Activated naive CD4-positive, alpha-beta T cell treated with anti-CD3 and anti-CD28 coated beads, Interleukin-2, amount 50 U/mL, for 72 hours (primary cell): ENCODE measurements around the gene ESRRB. TPM values are rescaled to one million over a fixed set of nuclear protein-coding genes. Genes with fewer than 3 reads are reported as not detected.

Experiments
- ATAC-seq, 2 donors: fragments of 150-1000 bp; cut with Tn5 transposase; 2 replicates each; pipeline ENCODE4 v1.10.0; 2021; ENCODE audit warnings: mild to moderate bottlenecking in 2 of 2, moderate library complexity in 2 of 2
- DNase-seq, 2 donors: peaks; one replicate each; pipeline ENCODE4 v3.0.0; 2021 to 2022; ENCODE audit warnings: low spot score in 2 of 2
- H3K27ac Mint-ChIP-seq, 2 donors: one replicate each; pipeline ENCODE4 v1.8.0; 2022; ENCODE audit warnings: mild to moderate bottlenecking in 2 of 2, mixed read lengths in 2 of 2
- H3K36me3 Mint-ChIP-seq, 2 donors: one replicate each; pipeline ENCODE4 v1.8.0; 2022; ENCODE audit warnings: mixed read lengths in 2 of 2
- H3K9me3 Mint-ChIP-seq, 2 donors: one replicate each; pipeline ENCODE4 v1.8.0; 2022; ENCODE audit warnings: mixed read lengths in 2 of 2
- total RNA-seq, 2 donors: library from RNA; stranded (reverse); gene quantifications; one replicate each; pipeline ENCODE4 v1.2.3, GENCODE V29; 2022

ESRRB gene
- total RNA-seq, 2 donors from 2014 or later, result 0.21 to 0.39 TPM

DNA sequence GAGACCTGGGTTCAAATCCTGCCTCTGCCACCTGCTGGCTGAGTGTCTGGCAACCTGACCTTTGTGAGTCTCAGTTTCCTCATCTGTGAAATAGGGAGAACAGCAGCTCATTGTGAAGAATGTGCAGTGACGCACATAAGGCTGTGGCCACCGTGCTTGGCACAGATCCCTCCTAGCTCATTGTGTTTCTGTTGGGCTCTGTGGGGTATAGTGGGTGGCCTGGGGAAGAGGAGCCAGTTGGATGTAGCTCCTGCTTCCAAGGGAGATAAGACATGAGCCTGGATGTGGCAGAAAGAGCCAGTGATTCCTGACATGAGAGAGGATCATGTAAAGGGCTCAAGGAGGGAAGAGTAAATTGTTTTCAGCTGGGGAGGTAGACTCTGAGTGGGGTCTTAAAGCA, 120.0 kb downstream of the ESRRB start:
- no peaks in the 10 kb centered on the region for H3K36me3 Mint-ChIP-seq
- H3K27ac Mint-ChIP-seq, result no peak overlapping the region
- ATAC-seq (no peak), DNase-seq (no peak)
- H3K9me3 Mint-ChIP-seq, result no peaks in the 10 kb centered on the region

DNA sequence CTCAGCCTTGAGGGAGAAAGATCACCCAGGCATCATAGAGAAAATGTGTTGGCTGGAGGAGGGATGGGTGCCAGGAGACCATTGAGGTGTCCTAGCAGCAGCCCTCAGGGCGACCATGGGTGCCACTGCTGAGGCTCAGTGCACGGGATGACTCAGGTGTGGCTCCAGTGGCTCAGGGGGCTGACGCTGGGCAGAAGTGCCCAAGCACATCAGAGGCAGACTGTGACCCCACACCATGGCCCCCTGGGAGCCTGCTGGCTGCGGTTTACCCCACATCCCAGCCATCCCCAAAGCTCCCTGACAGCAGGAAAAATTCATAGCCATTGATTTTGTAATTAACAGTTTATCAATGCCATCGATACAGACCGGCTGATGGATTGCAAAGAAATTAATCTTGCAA, 120.7 kb downstream of the ESRRB start:
- no peaks in the 10 kb centered on the region for H3K36me3 Mint-ChIP-seq
- DNase-seq (no peak), ATAC-seq (no peak)
- H3K9me3 Mint-ChIP-seq, result no peaks in the 10 kb centered on the region
- H3K27ac Mint-ChIP-seq, result no peak overlapping the region

GRCh38 chr14:76497550-76498462, 121.9 kb downstream of the ESRRB start:
- ATAC-seq (no peak), DNase-seq (no peak)
- Mint-ChIP-seq H3K27ac (no peak overlapping the region), H3K9me3 (no peaks in the 10 kb centered on the region), H3K36me3 (no peaks in the 10 kb centered on the region)

DNA sequence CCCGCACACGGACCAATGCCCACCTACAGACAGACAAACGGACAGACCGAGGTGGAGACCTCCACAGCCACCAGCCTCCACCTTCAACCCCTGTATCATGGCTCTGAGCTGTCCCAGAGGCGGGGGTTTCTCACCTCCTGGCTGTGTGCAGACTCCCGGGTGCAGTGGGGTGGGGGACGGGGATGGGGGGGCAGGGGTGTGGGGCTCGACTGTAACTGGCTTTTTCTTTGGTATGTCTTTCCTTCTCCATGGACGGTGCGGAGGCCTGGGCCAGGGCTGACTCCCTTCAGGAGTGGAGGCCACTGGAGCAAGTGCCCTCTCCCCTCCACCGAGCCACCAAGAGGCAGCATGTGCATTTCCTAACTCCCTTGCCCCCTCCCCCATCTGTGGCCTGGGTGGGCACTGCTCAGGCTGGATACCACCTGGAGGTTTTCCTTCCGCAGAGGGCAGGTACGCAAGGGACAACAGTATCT, 122.6 kb downstream of the ESRRB start:
- Mint-ChIP-seq H3K9me3 (no peaks in the 10 kb centered on the region), H3K27ac (no peak overlapping the region), H3K36me3 (no peaks in the 10 kb centered on the region)
- DNase-seq (no peak), ATAC-seq (no peak)

- DNase-seq, result no peak
- no peak for ATAC-seq
- Mint-ChIP-seq H3K36me3 (no peaks in the 10 kb centered on the region), H3K9me3 (no peaks in the 10 kb centered on the region), H3K27ac (no peak overlapping the region)
These were observed 123.0 kb downstream of the ESRRB start for GRCh38 chr14:76498976-76499375.

GRCh38 chr14:76499399-76499798, 123.5 kb downstream of the ESRRB start:
- Mint-ChIP-seq H3K9me3 (no peaks in the 10 kb centered on the region), H3K36me3 (no peaks in the 10 kb centered on the region), H3K27ac (no peak overlapping the region)
- DNase-seq (peak in 1 of 2 donors; percentile 21), ATAC-seq (no peak)

DNA sequence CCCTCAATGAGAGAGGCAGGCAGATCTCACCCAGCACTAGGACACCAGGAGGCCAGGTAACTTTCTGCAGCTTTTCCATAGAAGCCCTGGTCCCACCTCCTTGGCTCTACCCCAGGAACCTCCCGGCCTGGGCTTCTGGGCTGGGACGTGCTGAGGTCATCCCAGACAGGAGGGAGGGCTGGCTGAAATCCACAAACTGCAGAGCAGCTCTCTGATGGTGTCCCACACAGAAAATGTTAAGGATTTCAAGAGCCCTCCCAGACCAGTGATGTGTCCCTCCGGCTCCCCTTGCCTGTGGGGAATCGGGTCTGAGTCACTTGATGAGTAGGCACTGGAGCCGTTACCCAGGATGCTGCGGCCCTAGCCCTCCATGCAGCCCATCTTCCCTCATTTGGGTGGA, 124.1 kb downstream of the ESRRB start:
- Mint-ChIP-seq H3K27ac (no peak overlapping the region), H3K9me3 (no peaks in the 10 kb centered on the region), H3K36me3 (no peaks in the 10 kb centered on the region)
- ATAC-seq, result no peak
- no peak for DNase-seq

DNA sequence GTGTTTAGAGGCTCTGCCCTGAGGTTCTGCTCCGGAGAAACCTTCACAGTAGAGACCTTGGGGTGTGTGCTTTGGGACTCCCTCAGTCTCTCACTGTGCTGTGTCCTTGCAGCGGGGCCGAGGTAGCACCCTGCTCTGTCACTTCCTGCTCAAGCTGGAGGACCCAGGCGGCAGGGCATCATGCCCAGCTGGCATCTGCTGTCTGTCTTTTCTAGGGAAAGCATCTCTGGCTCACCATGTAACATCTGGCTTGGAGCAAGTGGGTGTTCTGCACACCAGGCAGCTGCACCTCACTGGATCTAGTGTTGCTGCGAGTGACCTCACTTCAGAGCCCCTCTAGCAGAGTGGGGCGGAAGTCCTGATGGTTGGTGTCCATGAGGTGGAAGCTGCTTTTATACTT, 124.5 kb downstream of the ESRRB start:
- no peak for DNase-seq
- ATAC-seq, result no peak
- Mint-ChIP-seq H3K27ac (no peak overlapping the region), H3K9me3 (no peaks in the 10 kb centered on the region), H3K36me3 (no peaks in the 10 kb centered on the region)

DNA sequence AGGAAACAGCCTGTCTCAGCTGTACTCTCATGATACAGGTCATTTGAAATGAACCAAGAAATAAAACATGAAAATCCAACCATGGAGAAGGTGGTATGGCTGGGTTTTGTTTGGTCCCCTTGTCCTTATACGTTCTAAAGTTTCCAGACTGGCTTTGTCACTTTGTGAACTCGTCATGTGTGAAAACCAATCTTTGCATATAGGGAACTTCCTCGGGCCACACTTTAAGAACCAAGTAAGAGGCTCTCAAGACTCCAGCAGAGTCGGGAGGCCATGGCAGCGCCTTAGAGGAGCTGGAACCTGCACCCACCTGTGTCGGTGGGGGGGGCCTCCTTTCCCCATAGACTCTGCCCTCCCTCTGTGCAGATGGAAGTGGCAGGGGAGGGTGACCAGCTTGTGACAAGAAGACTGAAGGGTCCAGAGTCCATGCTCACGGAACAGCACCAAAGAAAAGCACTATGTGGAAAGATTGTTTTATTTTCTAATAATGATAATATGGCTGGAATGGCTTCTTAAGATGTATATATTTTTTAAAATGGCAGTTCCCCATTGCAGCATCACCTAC, 125.3 kb downstream of the ESRRB start:
- ATAC-seq (no peak), DNase-seq (no peak)
- Mint-ChIP-seq H3K36me3 (no peaks in the 10 kb centered on the region), H3K27ac (no peak overlapping the region), H3K9me3 (no peaks in the 10 kb centered on the region)

DNA sequence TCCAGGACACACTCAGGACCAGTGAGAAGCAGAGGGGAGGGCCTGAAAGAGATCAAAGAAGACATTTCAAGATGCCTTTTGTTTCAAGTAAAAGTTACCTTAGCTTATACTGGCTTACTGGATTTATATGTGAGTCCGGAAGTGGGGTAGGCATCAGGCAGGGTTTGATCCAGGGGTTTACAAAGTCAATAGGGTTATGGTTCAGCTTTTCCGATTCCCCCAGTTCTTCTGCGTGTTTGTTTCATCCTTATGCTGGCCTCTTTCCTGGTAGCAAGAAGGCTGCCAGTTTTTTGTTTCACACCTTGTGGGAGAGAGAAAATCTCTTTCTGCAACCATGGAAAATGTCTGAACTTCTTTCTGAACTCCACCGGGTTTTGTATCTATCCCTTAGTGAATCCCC, 126.3 kb downstream of the ESRRB start:
- H3K27ac Mint-ChIP-seq, result no peak overlapping the region
- no peaks in the 10 kb centered on the region for H3K9me3 Mint-ChIP-seq
- DNase-seq (no peak), ATAC-seq (no peak)
- no peaks in the 10 kb centered on the region for H3K36me3 Mint-ChIP-seq

- Mint-ChIP-seq H3K9me3 (no peaks in the 10 kb centered on the region), H3K36me3 (no peaks in the 10 kb centered on the region), H3K27ac (no peak overlapping the region)
- no peak for DNase-seq
- no peak for ATAC-seq
These were observed 126.7 kb downstream of the ESRRB start for GRCh38 chr14:76502638-76503037.

GRCh38 chr14:76509311-76509710, 133.4 kb downstream of the ESRRB start:
- DNase-seq, result no peak
- no peaks in the 10 kb centered on the region for H3K36me3 Mint-ChIP-seq
- H3K27ac Mint-ChIP-seq, result no peak overlapping the region
- ATAC-seq, result no peak
- H3K9me3 Mint-ChIP-seq, result no peaks in the 10 kb centered on the region

- ATAC-seq (no peak), DNase-seq (no peak)
- Mint-ChIP-seq H3K36me3 (no peaks in the 10 kb centered on the region), H3K27ac (no peak overlapping the region), H3K9me3 (no peaks in the 10 kb centered on the region)
These were observed 134.2 kb downstream of the ESRRB start for GRCh38 chr14:76510181-76510580.

GRCh38 chr14:76514213-76514998, 138.5 kb downstream of the ESRRB start:
- H3K36me3 Mint-ChIP-seq, result no peaks in the 10 kb centered on the region

DNA sequence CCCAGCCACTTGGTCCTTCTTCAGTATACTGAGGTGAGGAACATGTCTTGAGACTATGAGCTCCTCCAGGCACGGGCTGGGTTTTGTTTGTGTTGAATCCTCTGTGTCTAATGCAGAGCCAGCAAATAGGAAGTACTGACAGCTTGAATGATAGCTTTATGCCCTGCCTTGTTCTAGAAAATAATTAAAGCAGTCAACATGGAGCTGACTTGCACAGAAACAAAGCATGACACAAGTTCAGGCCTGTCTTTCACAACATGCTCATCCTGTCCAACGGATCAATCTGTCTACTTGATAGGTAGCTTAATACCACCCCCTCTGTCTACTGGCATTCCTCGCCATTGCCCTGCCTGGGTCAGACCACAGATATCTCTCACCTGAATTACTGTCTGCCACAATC, 140.9 kb downstream of the ESRRB start:
- no peak overlapping the region for H3K27ac Mint-ChIP-seq
- H3K36me3 Mint-ChIP-seq, result no peaks in the 10 kb centered on the region
- DNase-seq, result no peak
- no peak for ATAC-seq
- H3K9me3 Mint-ChIP-seq, result peaks cover 0 to 3% of the 10 kb centered on the region in 2 donors

More at GRCh38 chr14:76514213-76514998, 138.5 kb downstream of the ESRRB start:
- Mint-ChIP-seq H3K27ac (no peak overlapping the region), H3K9me3 (no peaks in the 10 kb centered on the region)
- ATAC-seq, result no peak
- no peak for DNase-seq

DNA sequence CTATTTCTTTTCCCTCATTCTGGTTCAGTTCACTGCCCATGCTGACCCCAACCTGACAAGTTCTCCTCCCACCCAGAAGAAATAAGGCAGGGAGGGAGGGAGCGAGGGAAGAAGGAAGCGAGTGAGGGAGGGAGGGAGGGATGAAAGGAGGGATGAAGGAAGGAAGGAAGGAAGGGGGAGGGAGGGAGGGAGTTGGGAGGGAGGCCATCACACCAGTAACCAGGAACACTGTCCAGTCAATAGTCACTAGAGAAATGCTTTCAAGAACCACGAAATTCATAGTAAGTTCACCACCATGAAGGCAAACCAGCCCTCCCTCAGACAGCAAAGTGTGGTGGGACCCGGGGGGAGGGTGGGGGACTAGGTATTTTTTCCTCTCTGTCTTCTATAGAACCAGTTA, 142.4 kb downstream of the ESRRB start:
- no peak for ATAC-seq
- no peaks in the 10 kb centered on the region for H3K36me3 Mint-ChIP-seq
- peak overlapping the region in 1 of 2 donors; percentile 18 for H3K27ac Mint-ChIP-seq
- DNase-seq, result no peak
- H3K9me3 Mint-ChIP-seq, result peaks cover 0 to 3% of the 10 kb centered on the region in 2 donors

DNA sequence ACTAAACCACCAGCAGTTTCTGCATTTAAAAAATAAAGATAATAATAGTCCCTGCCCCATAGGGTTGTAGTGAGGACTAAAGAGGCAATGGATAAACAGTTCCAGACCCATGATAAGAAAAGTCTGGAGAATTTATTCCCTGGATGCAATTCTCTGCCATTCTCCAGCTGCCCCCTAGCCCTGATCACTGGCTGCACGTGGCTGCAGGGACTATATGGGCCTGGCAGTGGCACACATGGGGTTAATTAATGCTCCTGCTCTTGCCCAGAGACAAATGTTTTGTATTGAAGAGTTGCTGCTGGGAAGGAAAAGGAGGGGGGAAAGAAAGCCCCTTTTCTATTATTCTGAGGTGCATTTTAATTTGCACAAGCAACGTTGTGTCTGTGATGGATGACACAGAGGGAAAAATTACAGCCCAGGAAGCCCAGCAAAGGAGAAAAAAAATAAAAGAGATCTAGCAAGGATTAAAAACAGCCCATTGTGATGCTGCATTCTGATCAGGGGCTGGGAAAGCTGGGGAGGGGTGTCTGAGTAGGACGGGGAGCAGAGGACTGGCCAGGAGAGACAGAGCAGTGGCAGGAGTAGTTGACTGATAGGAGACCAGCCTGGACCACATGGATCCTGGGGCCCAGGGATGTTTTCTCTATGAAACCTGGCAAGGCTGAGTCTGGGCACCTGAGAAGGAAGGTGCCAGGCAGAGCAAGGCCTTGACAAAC, 149.3 kb downstream of the ESRRB start:
- no peak overlapping the region for H3K27ac Mint-ChIP-seq
- peaks cover 0 to 3% of the 10 kb centered on the region in 2 donors for H3K9me3 Mint-ChIP-seq
- ATAC-seq, result no peak

More for the DNA sequence above, 149.3 kb downstream of the ESRRB start:
- no peaks in the 10 kb centered on the region for H3K36me3 Mint-ChIP-seq
- DNase-seq, result no peak
